ENCODE data around the gene CLDN15. TPM values are rescaled to one million over a fixed set of nuclear protein-coding genes. Genes with fewer than 3 reads are reported as not detected.

The CLDN15 gene
- total RNA-seq, 1 experiment from 2014 or later: 9.7 TPM

GRCh38 chr7:101241443-101242349 lies 4.1 kb upstream of the CLDN15 start:
- no peak overlapping the region for H4K8ac ChIP-seq (replicated peaks; ENCODE audit: insufficient read length, low read depth, low read length)
- H3K27me3 ChIP-seq (ENCODE audit: insufficient read depth, low read length): no peaks in the 10 kb centered on the region
- no peak overlapping the region for H2AK5ac ChIP-seq (ENCODE audit: insufficient read length, low read length)
- no peak overlapping the region for H3K4me3 Mint-ChIP-seq
- H3K27me3 Mint-ChIP-seq (ENCODE audit: low read depth): no peaks in the 10 kb centered on the region; the same call in 1 of the 2 replicates
- no peaks in the 10 kb centered on the region for H3K9me3 ChIP-seq (ENCODE audit: control insufficient read depth, low read depth, low read length)
- WGBS (ENCODE audit: extremely low coverage, insufficient read length, low lambda C conversion rate): no CpG with 5 or more reads among the region's 16 CpGs
- H3T11ph ChIP-seq (ENCODE audit: low read length): no peak overlapping the region
- no peak overlapping the region for H2AFZ ChIP-seq (ENCODE audit: low read length)
- no peak overlapping the region for H3K56ac ChIP-seq (ENCODE audit: insufficient read length, low read depth, low read length)
- H3K9me3 Mint-ChIP-seq: no peaks in the 10 kb centered on the region
- H3K27ac ChIP-seq (ENCODE audit: insufficient read length, low read depth, low read length): no peak overlapping the region
- no peak overlapping the region for H4K91ac ChIP-seq (ENCODE audit: insufficient read length, low read depth, low read length)
- H3K4me1 ChIP-seq (ENCODE audit: insufficient read depth, low read length): no peaks in the 10 kb centered on the region
- no peak overlapping the region for H3K4ac ChIP-seq (ENCODE audit: low read depth, low read length)
- H3K79me2 ChIP-seq (ENCODE audit: insufficient read depth, low read length): no peaks in the 10 kb centered on the region
- H4K5ac ChIP-seq (ENCODE audit: insufficient read length, low read depth, low read length): no peak overlapping the region
- H3K27ac Mint-ChIP-seq: no peak overlapping the region
- H3K23me2 ChIP-seq (ENCODE audit: insufficient read length, low read depth, low read length, poor library complexity, severe bottlenecking): peaks cover 8% of the 10 kb centered on the region
- no peak overlapping the region for H3K9ac ChIP-seq (ENCODE audit: extremely low read depth, insufficient read length, low read length)
- no peak for DNase-seq
- no peak overlapping the region for H3K4me2 ChIP-seq (ENCODE audit: insufficient read depth, insufficient read length, low read length)
- H4K20me1 ChIP-seq (ENCODE audit: control insufficient read depth, insufficient read depth, insufficient read length): peaks cover 4% of the 10 kb centered on the region
- no peak overlapping the region for H2BK120ac ChIP-seq (ENCODE audit: low read depth, low read length, poor library complexity, severe bottlenecking)
- no peak overlapping the region for H2BK15ac ChIP-seq (ENCODE audit: low read depth, low read length)
- H3K18ac ChIP-seq (ENCODE audit: insufficient read length, low read depth, low read length): no peak overlapping the region
- no peak overlapping the region for H2BK5ac ChIP-seq (ENCODE audit: insufficient read length, low read length)
- TF ChIP-seq, protein P1, sequence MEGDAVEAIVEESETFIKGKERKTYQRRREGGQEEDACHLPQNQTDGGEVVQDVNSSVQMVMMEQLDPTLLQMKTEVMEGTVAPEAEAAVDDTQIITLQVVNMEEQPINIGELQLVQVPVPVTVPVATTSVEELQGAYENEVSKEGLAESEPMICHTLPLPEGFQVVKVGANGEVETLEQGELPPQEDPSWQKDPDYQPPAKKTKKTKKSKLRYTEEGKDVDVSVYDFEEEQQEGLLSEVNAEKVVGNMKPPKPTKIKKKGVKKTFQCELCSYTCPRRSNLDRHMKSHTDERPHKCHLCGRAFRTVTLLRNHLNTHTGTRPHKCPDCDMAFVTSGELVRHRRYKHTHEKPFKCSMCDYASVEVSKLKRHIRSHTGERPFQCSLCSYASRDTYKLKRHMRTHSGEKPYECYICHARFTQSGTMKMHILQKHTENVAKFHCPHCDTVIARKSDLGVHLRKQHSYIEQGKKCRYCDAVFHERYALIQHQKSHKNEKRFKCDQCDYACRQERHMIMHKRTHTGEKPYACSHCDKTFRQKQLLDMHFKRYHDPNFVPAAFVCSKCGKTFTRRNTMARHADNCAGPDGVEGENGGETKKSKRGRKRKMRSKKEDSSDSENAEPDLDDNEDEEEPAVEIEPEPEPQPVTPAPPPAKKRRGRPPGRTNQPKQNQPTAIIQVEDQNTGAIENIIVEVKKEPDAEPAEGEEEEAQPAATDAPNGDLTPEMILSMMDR (conservative IDR thresholded peaks at IDR 0.05): no peak
- peaks cover 19 to 34% of the 10 kb centered on the region in 2 experiments for H3K4me1 Mint-ChIP-seq
- peaks cover 7 to 32% (median 9%) of the 10 kb centered on the region in 3 experiments; a peak in 5 of 7 replicates for H3K36me3 Mint-ChIP-seq (ENCODE audit: insufficient read depth in 1 of 3, low read depth in 3 of 3)
- no peak overlapping the region for H3K14ac ChIP-seq (ENCODE audit: insufficient read depth, low read length)
- H2BK20ac ChIP-seq (ENCODE audit: low read depth, low read length, poor library complexity, severe bottlenecking): no peak overlapping the region
- no peaks in the 10 kb centered on the region for H3K79me1 ChIP-seq (ENCODE audit: insufficient read depth, low read depth, low read length, poor library complexity, severe bottlenecking)
- H2BK12ac ChIP-seq (ENCODE audit: insufficient read length, low read depth, low read length): no peak overlapping the region
- no peak overlapping the region for H3K23ac ChIP-seq (ENCODE audit: insufficient read length, low read depth, low read length)

Measured in H9 (cell line).